Endothelial cell of umbilical vein (primary cell): Measurements from ENCODE around the gene NEU4. TPM values are rescaled to one million over a fixed set of nuclear protein-coding genes. Genes with fewer than 3 reads are reported as not detected.
"Not testable (repeated sequence)": the region's sequence is repeated elsewhere in the genome, so short reads cannot be mapped to it uniquely, and the experiment has no call there.

Source experiments
- BruUV-seq: library from RNA; stranded (reverse); fragments of 400-500 nt; replicated peaks from 2 replicates; lab custom pipeline; 2021; lab: Mats Ljungman, UMichigan
- CTCF ChIA-PET: fragments of 300-600, 350-600 bp; sonication (Branson Sonifier 250); formaldehyde crosslinking; loops from one replicate; lab custom pipeline; 2021; ENCODE audit warnings: antibody characterized with exemption, inconsistent platforms; lab: Charles Lee
- POLR2A ChIA-PET: fragments of 300-600, 350-600 bp; sonication (Branson Sonifier 250); formaldehyde crosslinking; loops from one replicate; lab custom pipeline; 2021; ENCODE audit warnings: antibody characterized with exemption, inconsistent platforms; lab: Charles Lee
- DNase-seq: peaks from one replicate; pipeline ENCODE4 v3.0.0-alpha.2; 2011; ENCODE audit warnings: low read depth, low spot score
- FAIRE-seq: peaks from 2 replicates; lab custom pipeline; 2011; peaks lifted over from hg19 to GRCh38; lab: Jason Lieb, UNC
- H2AFZ ChIP-seq: 2 replicates; pipeline ENCODE4 v1.6.0; 2012; ENCODE audit warnings: low read depth, low read length, control low read depth, inconsistent platforms
- H3K27ac ChIP-seq: 2 replicates; pipeline ENCODE4 v1.5.1; 2011; ENCODE audit warnings: low read depth, mild to moderate bottlenecking, control low read depth, low read length, moderate library complexity; ENCODE audit not compliant: insufficient read depth
- H3K27me3 ChIP-seq, 2 experiments: 2 replicates each; pipeline versions ENCODE4 v1.6.0 to v1.6.1; 2011; ENCODE audit warnings: low read length in 2 of 2, mixed read lengths in 1 of 2; ENCODE audit not compliant: control insufficient read depth in 2 of 2, insufficient read depth in 2 of 2
- H3K36me3 ChIP-seq, 2 experiments: 2 replicates in 1 of 2; 3 replicates in 1 of 2; pipeline ENCODE4 v1.5.1; 2011; ENCODE audit warnings: low read length in 2 of 2, mild to moderate bottlenecking in 1 of 2, moderate library complexity in 1 of 2; ENCODE audit not compliant: control insufficient read depth in 2 of 2, insufficient read depth in 2 of 2; ENCODE audit errors: extremely low read depth in 1 of 2
- H3K4me1 ChIP-seq: 3 replicates; pipeline ENCODE4 v1.5.1; 2011; ENCODE audit warnings: mild to moderate bottlenecking, low read length; ENCODE audit not compliant: control insufficient read depth, insufficient read depth; ENCODE audit errors: extremely low read depth
- H3K4me2 ChIP-seq: 2 replicates; pipeline ENCODE4 v1.6.1; 2011; ENCODE audit warnings: low read length, control low read depth, mixed read lengths; ENCODE audit not compliant: insufficient read depth
- H3K4me3 ChIP-seq, 3 experiments: fragments of 200-600 bp in 1 of 3; sonication (generic), shearing (Covaris generic) in 1 of 3; replicated peaks in 1 of 3; 2 replicates each; pipeline ENCODE4 v1.5.1; 2011 to 2016; ENCODE audit warnings: control low read depth in 3 of 3, low read length in 3 of 3, mild to moderate bottlenecking in 2 of 3, inconsistent platforms in 1 of 3, low read depth in 1 of 3, moderate library complexity in 1 of 3; ENCODE audit not compliant: insufficient read depth in 1 of 3
- H3K79me2 ChIP-seq: 2 replicates; pipeline ENCODE4 v1.6.0; 2012; ENCODE audit warnings: low read length, inconsistent platforms; ENCODE audit not compliant: control insufficient read depth, insufficient read depth
- H3K9ac ChIP-seq: replicated peaks from 2 replicates; pipeline ENCODE3; 2011; ENCODE audit warnings: low read length, control low read depth; ENCODE audit not compliant: insufficient read depth; ENCODE audit errors: extremely low read depth
- H3K9me1 ChIP-seq: replicated peaks from 3 replicates; pipeline ENCODE4 v1.6.0; 2011; ENCODE audit warnings: mild to moderate bottlenecking, low read length; ENCODE audit not compliant: control insufficient read depth, insufficient read depth; ENCODE audit errors: extremely low read depth
- H3K9me3 ChIP-seq: replicated peaks from 2 replicates; pipeline ENCODE4 v1.5.1; 2012; ENCODE audit warnings: low read length, inconsistent platforms; ENCODE audit not compliant: control insufficient read depth, insufficient read depth
- H4K20me1 ChIP-seq: replicated peaks from 2 replicates; pipeline ENCODE3; 2011; ENCODE audit warnings: mild to moderate bottlenecking, low read length; ENCODE audit not compliant: control insufficient read depth, insufficient read depth; ENCODE audit errors: extremely low read depth
- EZH2 ChIP-seq: IDR thresholded peaks from 2 replicates; pipeline ENCODE4 v1.6.1; 2012; ENCODE audit warnings: borderline replicate concordance, low read depth, mild to moderate bottlenecking, moderate library complexity, low read length, inconsistent platforms; ENCODE audit not compliant: severe bottlenecking
- FOS ChIP-seq: IDR thresholded peaks from 2 replicates; pipeline ENCODE4 v1.6.1; 2011; ENCODE audit warnings: mild to moderate bottlenecking, low read length, moderate library complexity, borderline replicate concordance; ENCODE audit not compliant: insufficient read depth
- GATA2 ChIP-seq: IDR thresholded peaks from 2 replicates; pipeline ENCODE4 v1.7.0; 2011; ENCODE audit warnings: low read depth, mild to moderate bottlenecking, moderate library complexity, mixed read lengths, low read length; ENCODE audit not compliant: insufficient read length, insufficient read depth
- JUN ChIP-seq: IDR thresholded peaks from 2 replicates; pipeline ENCODE4 v1.6.1; 2011; ENCODE audit warnings: borderline replicate concordance, low read depth; ENCODE audit not compliant: insufficient read length, insufficient read depth
- MAX ChIP-seq: IDR thresholded peaks from 2 replicates; pipeline ENCODE4 v1.6.1; 2011; ENCODE audit not compliant: insufficient read depth, insufficient read length
- MYC ChIP-seq: IDR thresholded peaks from one replicate; pipeline ENCODE4 v1.6.1; 2011; ENCODE audit warnings: mild to moderate bottlenecking, low read depth, low read length
- POLR2A ChIP-seq: IDR thresholded peaks from 2 replicates; pipeline ENCODE4 v1.6.1; 2012; ENCODE audit warnings: low read depth, mild to moderate bottlenecking, control low read depth, low read length
- POLR2AphosphoS5 ChIP-seq: IDR thresholded peaks from 2 replicates; pipeline ENCODE4 v1.6.1; 2012; ENCODE audit warnings: low read depth, mild to moderate bottlenecking, control low read depth, low read length, moderate library complexity; ENCODE audit not compliant: insufficient read depth
- dilution Hi-C: fragments of 300-500 bp; cut with MboI; formaldehyde crosslinking; loops from one replicate; pipeline ENCODE4 v1.15.0; 2019; ENCODE audit warnings: low sequenced_read_pairs; ENCODE audit not compliant: extremely low pct_ligation_motif_present
- intact Hi-C: fragments of 100-400 bp; cut with micrococcal nuclease; formaldehyde crosslinking; loops from one replicate; pipeline ENCODE4 v1.10.0; 2022
- polyA plus RNA-seq, 4 experiments: library from polyadenylated mRNA; depleted of rRNA in 3 of 4; stranded (reverse) in 3 of 4; unstranded in 1 of 4; fragments of >200 nt; gene quantifications; 2 replicates each; pipeline versions ENCODE4 v1.2.1 to v1.2.3, GENCODE V29; 2011 to 2012; ENCODE audit warnings: missing spikeins in 1 of 4
- total RNA-seq: library from RNA; stranded (reverse); gene quantifications from 2 replicates; pipeline ENCODE4 v1.2.3, GENCODE V29; 2021
- TF ChIP-seq, protein P1 (sequence below), 2 donors: IDR thresholded peaks; 1 replicate in 1 of 2; 2 replicates in 1 of 2; pipeline ENCODE4 v1.5.1; 2011; ENCODE audit warnings: low read length in 2 of 2, mild to moderate bottlenecking in 2 of 2, moderate library complexity in 2 of 2, control low read depth in 1 of 2, inconsistent platforms in 1 of 2, low read depth in 1 of 2; ENCODE audit not compliant: insufficient read depth in 1 of 2; ENCODE audit errors: extremely low read depth in 1 of 2

The NEU4 gene
- total and polyA plus RNA-seq, 2 donors (not counting 3 experiments of a cell fraction or from before 2014, with no cell fraction given): not detected

DNA sequence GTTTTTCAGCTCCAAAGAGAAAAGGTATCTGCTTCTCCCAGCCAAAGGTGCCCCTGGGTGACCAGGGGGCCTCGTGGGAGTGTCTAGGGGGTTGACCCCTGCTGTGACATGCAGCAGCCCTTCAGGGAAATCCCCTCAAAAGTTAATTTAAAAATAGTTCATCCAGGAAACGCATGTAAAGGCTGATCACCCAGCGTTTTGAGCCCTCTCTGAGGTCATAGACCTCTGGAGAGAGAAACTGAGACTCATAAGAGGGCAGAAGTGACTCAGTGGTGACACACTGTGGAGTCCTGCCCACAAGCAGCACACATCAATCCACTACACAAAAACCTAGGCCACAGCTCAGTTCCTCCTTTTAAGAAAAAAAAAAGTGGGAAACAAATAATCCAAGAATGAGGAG lies 20.4 kb upstream of the NEU4 start:
- BruUV-seq: no TSS peak
- TF ChIP-seq JUN (no peak), GATA2 (no peak), POLR2AphosphoS5 (no peak), FOS (no peak), MYC (no peak), EZH2 (no peak), POLR2A (no peak), MAX (no peak)
- TF ChIP-seq, protein P1, sequence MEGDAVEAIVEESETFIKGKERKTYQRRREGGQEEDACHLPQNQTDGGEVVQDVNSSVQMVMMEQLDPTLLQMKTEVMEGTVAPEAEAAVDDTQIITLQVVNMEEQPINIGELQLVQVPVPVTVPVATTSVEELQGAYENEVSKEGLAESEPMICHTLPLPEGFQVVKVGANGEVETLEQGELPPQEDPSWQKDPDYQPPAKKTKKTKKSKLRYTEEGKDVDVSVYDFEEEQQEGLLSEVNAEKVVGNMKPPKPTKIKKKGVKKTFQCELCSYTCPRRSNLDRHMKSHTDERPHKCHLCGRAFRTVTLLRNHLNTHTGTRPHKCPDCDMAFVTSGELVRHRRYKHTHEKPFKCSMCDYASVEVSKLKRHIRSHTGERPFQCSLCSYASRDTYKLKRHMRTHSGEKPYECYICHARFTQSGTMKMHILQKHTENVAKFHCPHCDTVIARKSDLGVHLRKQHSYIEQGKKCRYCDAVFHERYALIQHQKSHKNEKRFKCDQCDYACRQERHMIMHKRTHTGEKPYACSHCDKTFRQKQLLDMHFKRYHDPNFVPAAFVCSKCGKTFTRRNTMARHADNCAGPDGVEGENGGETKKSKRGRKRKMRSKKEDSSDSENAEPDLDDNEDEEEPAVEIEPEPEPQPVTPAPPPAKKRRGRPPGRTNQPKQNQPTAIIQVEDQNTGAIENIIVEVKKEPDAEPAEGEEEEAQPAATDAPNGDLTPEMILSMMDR (IDR thresholded peaks at IDR 0.05; ENCODE audit: extremely low read depth in 1 of 2, insufficient read depth in 1 of 2, low read depth in 1 of 2, low read length in 2 of 2): no peak
- H3K4me1 ChIP-seq: no peaks in the 10 kb centered on the region
- dilution Hi-C loops (no loop called here), intact Hi-C loops (no loop called here)
- H3K79me2 ChIP-seq: no peaks in the 10 kb centered on the region
- peaks cover 9 to 13% of the 10 kb centered on the region in 2 experiments for H3K27me3 ChIP-seq
- DNase-seq (no peak), FAIRE-seq (no peak)
- H3K9ac ChIP-seq: no peak overlapping the region
- no peak overlapping the region for H2AFZ ChIP-seq
- H3K9me3 ChIP-seq: no peaks in the 10 kb centered on the region
- POLR2A ChIA-PET: no interaction called here
- no peaks in the 10 kb centered on the region for H3K9me1 ChIP-seq
- H4K20me1 ChIP-seq: no peaks in the 10 kb centered on the region
- no peak overlapping the region for H3K27ac ChIP-seq
- no peaks in the 10 kb centered on the region for H3K36me3 ChIP-seq
- no peak overlapping the region for H3K4me2 ChIP-seq
- CTCF ChIA-PET: no interaction called here
- H3K4me3 ChIP-seq: no peak overlapping the region

DNA sequence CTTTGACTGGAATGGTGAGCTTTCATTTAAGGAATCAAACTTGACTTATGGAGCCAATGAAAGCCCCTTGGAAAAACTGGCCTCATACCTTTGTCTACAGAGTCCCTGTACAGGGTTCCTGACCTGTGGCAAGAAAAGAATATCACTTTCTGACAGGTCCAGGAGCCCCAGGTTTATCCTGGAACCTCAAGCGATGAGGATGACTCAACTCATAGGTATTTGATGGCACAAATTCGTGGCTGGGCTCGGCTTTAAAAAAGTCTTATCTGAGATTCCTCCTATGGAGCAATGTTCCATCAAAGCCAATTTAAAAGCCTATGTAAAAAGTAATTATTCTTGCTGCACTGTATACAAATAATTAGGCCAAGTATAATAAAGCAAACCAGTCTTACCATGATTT lies 17.6 kb upstream of the NEU4 start:
- H2AFZ ChIP-seq, H4K20me1 ChIP-seq, H3K79me2 ChIP-seq, H3K9ac ChIP-seq, BruUV-seq, CTCF ChIA-PET, H3K27ac ChIP-seq, dilution Hi-C loops, H3K4me3 ChIP-seq, H3K36me3 ChIP-seq, H3K4me1 ChIP-seq, H3K4me2 ChIP-seq, FAIRE-seq, H3K9me3 ChIP-seq, intact Hi-C loops, H3K9me1 ChIP-seq, DNase-seq, POLR2A ChIA-PET: not testable (repeated sequence)
- H3K27me3 ChIP-seq: peaks cover 9 to 11% of the 10 kb centered on the region in 2 experiments
